ENCODE measurements around the gene PLA2G12A. TPM values are rescaled to one million over a fixed set of nuclear protein-coding genes. Genes with fewer than 3 reads are reported as not detected.

The PLA2G12A gene
- total RNA-seq, 1 donor from 2014 or later = 9.7 TPM

DNA sequence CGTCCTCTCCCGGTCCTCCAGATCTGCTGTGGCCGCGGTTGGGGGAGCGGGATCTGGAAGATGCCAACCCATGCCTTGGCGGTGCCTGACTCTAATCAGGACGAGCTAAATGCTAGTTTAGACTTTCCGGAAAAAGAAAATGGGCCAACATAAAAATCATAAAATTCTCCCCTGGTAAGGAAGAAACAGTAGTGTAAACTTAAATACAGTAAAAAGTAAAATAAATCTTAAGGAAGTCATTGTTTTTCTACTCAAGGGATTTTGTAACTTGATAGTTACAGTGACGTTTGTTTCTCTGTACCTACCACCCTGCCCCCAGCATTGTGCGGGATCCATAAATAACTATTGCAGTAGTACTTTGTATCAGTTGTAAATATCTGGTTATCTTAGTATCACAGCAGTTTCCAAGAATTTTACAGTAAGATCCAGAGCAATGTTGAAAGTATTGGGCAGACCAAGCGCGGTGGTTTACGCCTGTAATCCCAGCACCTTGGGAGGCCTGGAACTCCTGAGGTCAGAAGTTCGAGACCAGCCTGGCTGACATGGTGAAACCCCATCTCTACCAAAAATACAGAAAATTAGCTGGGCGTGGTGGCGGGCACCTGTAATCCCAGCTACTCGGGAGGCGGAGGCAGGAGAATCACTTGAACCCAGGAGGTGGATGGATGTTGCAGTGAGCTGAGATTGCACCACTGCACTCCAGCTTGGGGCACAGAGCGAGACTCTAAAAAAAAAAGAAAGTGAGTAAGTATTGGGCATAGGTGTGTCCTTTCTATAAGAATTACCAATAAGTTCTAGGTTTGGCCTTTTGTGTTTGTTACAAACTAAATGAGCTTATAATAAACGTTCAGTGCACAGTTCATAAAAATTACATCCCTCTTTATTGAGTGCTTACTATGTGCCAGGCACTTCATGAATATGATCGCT lies 1.0 kb upstream of the PLA2G12A start:
- intact Hi-C loops (cut with micrococcal nuclease) = loop anchor here (1.0 kb wide), 3 partner anchors 84 to 1742 kb away; partner anchors contain the start of genes GAR1, HADH and SEC24B

DNA sequence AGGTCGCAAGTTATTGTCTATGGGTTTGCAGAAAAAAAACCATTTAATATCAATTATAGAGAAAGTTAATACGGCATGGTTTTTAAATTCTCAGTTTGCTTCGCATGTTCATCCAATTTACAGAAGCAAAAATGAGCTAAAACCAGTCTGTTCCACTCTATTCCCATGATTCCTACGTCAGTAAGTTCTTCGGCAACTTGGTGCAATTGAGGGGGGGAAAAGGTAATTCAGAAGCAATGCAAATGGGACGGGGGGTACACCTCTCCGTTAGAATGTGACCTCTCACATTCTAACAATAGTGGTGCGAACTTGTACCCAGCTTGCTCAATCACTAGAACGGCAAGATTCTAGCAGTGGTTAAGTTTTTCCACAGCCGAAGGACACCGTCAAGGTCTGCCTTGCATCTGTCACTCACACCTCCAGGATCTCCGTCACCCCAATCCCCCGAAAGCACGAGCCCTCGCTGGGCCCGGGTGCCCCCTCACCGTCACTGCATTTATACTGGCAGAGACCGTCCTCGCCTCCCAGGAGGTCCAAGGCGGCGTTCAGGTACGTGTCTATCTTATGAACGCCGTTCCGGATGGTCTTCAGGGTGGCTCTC lies 653 bp downstream of the PLA2G12A start:
- intact Hi-C loops (cut with micrococcal nuclease) = loop anchor here (1.0 kb wide), 2 partner anchors 26 to 168 kb away; partner anchors contain the start of gene CASP6

DNA sequence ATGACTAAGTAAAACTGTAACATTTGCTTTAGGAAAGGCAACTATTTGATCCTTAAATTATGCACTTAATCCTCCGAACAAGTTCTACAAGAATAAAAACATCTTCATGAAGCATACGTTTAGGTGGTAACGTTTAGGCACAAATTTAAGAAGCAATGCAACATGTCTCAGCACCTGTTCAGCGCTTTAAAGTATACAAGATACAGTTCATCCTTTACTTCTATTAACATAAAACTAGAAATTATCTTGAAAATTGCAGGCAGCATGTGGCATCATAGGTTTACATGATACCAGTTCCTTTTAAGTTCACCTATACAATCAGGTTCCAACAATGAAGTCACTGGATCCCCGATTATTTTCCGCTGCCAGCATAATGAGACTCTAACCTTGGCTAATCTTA lies 1.5 kb downstream of the PLA2G12A start:
- intact Hi-C loops (cut with micrococcal nuclease) = no loop called here

DNA sequence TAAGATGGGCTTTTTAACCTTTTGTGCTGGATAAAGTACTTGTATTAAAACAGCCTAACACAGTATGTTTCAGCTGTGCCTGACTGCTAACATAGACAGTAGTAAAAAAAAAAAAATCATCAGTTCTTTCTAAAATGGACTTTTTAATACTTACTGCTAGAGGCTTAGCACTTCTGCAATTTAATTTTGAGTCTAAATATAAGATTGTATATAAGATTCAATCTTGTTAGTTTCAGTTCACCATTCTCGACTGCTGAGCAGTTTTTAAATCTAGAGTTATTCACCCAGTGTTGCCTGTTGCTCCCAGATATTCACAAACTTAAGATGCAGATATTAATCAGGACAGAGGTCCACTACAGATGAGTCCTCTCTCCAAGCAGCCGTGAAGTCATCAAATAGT lies 6.8 kb downstream of the PLA2G12A start:
- intact Hi-C loops (cut with micrococcal nuclease) = no loop called here

- intact Hi-C loops (cut with micrococcal nuclease) = no loop called here
Measured at GRCh38 chr4:109722357-109722756, 7.5 kb downstream of the PLA2G12A start.

DNA sequence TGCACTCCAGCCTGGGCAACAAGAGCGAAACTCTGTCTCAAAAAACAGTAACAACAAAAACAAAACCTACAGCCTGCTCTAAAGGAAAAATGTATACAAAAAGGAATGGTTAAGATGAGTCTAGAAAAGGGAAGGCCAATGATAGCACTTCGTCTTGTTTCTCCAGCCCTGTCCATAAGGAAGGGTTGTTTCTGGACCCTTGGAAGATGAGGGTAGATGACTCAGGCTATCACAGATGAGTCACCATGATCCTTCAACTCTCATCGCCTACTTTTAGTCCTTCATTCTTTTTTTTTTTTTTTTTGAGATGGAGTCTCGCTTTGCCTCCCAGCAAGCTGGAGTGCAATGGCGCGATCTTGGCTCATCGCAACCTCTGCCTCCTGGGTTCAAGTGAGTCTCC lies 8.8 kb downstream of the PLA2G12A start:
- intact Hi-C loops (cut with micrococcal nuclease) = no loop called here

DNA sequence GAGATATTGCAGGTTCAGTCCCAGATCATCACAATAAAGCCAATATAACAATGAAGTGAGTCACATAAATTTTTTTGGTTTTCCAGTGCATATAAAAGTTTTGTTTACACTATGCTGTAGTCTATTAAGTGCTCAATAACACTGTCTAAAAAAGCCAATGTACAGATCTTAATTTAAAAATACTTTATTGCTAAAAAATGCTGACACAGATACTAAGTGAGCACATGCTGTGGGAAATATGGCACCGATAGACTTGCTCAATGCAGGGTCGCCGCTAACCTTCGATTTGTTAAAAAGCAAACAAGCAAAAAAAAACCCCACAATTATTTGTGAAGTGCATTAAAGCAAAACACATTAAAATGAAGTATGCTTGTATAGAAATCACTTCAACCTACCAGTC lies 10.3 kb downstream of the PLA2G12A start:
- intact Hi-C loops (cut with micrococcal nuclease) = no loop called here

DNA sequence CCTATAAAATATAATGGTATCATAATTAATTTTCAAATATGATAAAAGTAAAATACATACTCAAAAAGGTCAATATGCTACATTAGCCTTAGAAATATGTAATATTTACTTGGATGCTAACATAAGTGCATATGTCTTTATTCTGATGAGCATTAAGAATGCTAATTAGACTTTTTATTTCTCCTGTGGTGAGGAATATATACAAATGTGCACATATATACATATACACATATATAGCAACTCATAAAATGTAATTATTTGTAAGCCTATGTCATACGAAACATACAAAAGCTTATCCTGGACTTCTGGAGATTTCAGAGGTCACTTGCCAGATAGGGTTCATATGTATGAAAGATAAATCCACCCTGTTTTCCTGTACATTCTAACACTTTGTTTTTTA lies 11.1 kb downstream of the PLA2G12A start:
- intact Hi-C loops (cut with micrococcal nuclease) = no loop called here

DNA sequence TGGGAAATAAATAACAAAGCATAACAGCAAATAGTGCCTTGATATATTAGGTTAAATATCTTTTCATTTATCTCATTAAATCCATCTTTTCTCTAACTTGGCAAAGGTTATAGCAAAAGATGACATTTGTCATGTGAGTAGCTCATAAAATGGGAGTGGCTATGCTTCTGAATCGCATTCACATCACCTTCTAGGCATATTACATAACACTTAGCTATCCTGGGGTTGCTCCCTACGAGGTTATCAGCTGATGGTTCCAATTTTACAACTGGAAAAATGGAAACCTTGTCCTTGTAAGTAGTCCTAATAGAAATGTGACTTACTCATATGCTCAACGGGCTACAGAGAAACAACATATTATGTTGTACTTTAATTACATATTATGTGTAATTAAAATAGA lies 16.4 kb downstream of the PLA2G12A start:
- intact Hi-C loops (cut with micrococcal nuclease) = no loop called here

DNA sequence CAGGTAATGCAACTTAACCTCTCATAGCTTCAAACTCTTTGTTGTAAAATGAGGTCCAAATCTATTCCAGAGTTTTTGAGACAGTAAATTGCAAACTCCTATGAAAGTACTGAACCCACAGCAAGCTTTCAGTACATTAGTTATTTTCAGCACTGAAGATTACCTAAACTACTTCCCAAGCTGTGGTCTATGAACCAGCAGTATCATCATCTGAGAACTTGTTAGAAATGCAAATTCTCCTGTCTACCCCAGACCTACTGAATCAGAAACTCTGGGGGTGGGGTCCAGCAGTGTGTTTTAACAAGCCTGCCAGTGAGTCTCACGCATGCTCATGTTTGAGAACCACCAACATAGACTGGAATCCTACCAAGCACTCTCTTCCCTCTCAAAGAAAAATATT lies 20.9 kb downstream of the PLA2G12A start:
- intact Hi-C loops (cut with micrococcal nuclease) = no loop called here

DNA sequence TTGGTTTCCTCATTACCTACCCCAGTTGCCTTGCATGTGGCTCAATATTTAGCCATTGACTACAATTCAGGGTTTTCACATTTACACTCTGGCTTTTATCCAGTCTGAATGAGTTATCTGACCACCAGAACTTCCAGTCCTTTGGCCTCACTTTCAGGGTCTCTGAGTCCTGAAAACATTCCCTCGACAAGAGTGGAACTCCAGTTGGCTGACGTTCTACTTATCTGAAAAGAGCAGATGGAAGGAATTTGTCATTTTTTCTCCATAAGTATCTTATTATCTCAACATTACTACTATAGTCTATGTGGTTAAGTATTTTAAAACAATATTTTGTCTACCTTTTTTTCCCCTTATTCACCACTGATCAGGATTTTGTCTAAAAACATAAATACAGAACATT lies 21.4 kb downstream of the PLA2G12A start:
- intact Hi-C loops (cut with micrococcal nuclease) = no loop called here

GRCh38 chr4:109703664-109704361 lies 26.1 kb downstream of the PLA2G12A start:
- intact Hi-C loops (cut with micrococcal nuclease) = loop anchor here (1.0 to 2.0 kb wide), 7 partner anchors 25 to 274 kb away; partner anchors contain the start of genes GAR1, MCUB and SEC24B

DNA sequence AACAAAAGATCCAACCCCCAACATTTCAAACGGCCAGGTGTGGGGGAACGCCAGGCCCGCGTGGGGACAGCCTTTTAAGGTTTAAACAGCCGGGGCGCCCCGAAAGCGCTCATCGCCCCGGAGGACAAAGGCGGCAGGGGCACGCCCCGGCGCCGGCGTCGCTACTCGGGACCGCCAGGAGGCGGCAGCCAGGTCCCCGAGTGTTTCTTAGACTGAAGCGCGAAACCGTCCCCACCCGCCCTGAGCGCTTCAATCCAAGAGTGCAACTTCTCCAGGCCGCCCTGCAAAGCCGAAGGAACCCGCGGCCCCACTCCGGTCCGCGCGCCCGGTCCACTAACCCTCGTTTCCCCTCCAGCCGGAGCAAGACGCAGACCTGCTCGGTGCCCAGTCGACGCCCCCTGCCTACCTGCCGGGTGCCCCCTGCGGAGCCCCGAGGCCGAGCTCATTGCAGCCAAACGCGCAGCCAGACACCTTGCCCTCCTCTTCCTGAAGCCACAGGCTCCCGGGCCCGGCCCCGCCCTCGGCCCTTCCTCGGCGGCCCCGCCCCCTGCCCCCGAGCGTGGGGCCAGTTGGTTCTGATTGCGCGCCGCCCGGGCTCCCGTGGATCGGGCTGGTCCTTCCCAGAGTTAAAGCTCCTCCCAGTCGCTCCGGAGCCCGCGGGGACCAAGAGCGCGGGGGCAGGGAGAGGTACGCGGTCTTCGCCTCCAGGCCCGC lies 26.8 kb downstream of the PLA2G12A start, which contains the start of gene CASP6:
CASP6 (minus strand) TSS at position 496 of the 714 bp plus-strand sequence; CDS start at position 446, 50 bp downstream.
- intact Hi-C loops (cut with micrococcal nuclease) = loop anchor here (1.0 to 2.0 kb wide), 7 partner anchors 26 to 275 kb away; partner anchors contain the start of genes GAR1, MCUB and SEC24B

DNA sequence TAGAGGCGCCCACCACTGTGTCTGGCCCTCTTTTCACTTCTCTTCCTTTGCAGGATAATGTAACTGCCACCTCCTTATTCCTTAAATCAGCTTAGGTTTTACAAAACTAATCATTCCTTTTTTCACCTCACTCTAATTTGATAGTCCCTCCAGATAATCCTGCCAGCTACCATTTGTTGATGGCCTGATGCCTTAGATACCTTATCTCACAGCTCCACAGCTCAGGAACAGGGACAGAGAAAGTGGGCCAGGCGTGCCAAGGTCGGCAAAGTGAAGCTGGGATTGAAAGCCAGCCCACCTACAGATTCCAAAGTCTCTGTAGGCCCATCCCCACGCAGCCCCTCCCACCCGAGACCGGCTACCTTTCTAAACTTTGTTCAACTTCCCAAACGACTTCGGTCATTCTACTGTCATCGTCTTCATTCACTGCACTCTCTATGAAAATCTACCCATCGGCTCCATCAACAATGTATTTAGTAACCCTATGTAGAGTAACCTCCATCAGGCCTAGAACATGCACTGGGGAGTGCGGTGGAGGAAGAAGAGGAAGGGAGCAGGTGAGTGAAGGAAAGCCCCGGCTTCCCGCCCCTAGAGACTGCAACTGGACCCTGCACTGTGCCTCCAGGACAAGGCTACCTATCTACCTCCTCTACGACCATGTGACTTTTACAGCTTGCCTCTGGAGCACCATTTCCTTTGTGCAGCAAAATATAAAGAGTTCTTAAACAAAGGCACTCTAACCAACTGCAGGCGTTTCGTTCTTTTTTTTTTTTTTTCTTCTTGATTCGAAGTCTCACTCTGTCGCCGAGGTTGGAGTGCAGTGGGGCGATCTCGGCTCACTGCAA lies 28.1 kb downstream of the PLA2G12A start:
- intact Hi-C loops (cut with micrococcal nuclease) = loop anchor here (2.0 kb wide), 1 partner anchor 53 kb away; no protein-coding TSS in a partner anchor

GRCh38 chr4:109699553-109700225 lies 30.2 kb downstream of the PLA2G12A start:
- intact Hi-C loops (cut with micrococcal nuclease) = no loop called here

DNA sequence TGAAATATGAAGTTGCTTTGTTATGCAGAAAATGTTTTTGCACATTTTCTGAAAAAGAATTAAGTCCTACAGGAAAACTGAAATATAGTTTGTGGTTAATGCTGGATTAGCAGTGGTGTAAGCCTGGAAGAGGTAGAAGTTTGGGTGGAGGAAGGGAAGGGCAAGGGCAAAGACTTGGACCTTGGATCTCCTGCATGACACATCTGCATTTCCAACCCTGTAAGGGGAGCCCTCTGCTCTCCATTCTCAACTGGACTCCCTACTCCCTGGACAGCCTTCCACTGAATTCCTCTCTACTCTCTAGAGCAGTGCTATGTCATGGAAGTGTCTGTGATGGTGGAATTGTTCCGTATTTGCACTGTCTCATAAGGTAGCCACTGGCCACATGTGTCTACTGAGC lies 31.2 kb downstream of the PLA2G12A start:
- intact Hi-C loops (cut with micrococcal nuclease) = no loop called here

DNA sequence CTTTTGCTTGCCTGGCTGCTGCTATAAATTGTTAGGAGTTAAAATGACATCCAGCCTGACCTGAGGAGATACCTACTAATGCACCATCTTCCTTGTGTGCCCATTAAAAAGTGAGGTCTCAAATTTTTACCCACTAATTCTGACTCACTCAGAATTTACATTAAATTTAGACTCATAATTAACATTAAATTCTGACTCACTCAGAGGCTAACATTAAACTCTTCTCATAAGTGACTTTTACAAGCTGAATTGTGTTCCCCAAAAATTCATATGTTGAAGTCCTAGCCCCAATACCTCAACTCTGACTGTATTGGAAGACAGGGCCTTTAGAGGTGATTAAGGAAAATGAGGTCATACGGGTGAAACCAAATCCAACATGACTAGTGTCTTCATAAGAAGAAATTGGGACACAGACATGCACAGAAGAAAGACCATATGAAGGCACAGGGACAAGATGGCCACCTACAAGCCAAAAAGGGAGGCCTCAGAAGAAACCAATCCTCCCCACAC lies 38.4 kb downstream of the PLA2G12A start:
- intact Hi-C loops (cut with micrococcal nuclease) = loop anchor here (2.0 kb wide), 1 partner anchor 131 kb away; the partner anchor contains the start of gene MCUB

DNA sequence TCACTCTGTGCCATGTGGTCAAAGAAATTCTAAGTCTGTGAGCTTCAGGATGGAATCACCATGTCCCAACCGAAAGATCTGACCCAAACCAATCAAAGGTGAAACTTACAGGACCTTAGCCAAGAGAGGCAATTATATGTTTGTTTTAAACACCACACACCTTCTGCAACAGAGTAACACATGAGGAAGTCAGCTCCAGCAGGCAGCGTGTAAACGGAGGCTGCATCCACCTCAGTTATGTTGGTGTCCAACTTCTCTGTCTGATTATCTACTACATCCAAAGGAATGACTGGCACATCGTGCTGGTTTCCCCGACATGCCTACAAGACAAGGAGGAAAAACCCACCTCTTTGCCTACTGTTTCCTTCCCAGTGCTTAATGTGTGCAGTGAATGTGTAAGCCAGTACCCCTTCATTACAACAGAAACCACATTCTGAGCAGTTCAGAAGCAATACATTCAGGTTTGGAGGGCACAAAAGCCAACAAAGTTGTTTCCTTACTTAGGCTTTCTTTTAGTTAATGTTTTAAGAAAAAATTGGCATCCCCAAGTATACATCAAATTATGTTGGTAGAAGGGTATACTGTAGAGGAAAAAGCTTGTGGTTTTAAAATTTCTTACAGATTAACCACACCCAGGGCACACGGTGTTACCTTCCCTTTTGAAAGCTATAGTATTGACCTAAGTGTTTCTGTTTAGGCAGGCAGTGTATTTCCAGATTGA lies 39.0 kb downstream of the PLA2G12A start:
- intact Hi-C loops (cut with micrococcal nuclease) = loop anchor here (2.0 kb wide), 1 partner anchor 130 kb away; the partner anchor contains the start of gene MCUB
